Measurements from ENCODE around the gene PLK1.
A peak's percentile ranks its signal among the peaks of the same experiment; 100 is the strongest.

PLK1 gene

DNA sequence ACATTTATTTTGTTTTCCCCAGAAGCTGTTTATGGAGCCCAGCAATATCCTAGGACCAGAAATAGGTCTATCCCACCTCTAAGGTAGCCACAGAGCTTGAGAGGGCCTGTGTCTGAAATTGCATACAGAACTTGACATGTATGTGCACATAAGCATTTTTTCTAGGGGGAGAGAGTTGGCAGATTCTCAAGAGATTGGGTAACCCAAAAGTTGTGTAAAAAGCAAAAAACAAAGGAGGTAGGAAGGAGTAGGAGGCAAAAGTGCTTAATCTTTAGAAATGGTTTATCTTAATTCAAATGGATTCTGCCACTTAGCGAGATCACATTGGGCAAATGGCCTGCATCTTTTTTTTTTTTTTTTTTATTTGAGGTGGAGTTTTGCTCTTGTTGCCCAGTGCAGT, 3.5 kb downstream of the PLK1 start:
- no peak for DNase-seq

DNA sequence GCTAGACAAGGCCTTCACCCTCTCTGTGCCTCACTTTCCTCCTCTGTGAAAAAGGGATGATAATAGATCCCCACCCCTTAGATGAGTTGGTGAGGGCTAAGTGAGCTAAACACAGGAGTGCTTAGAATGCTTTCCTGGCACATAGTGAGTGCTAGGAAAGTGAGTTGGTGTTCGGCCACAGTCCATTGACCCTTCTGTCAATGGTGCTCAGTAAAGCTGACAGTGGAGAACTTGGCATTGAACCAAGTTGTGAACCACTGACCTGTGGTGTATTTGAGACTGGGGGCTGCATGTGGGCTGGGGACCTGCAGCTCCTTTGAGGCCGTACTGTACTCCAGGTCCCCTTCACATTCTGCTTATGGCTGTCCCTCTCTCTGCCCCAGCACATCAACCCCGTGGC, 4.8 kb downstream of the PLK1 start:
- no peak for DNase-seq

DNA sequence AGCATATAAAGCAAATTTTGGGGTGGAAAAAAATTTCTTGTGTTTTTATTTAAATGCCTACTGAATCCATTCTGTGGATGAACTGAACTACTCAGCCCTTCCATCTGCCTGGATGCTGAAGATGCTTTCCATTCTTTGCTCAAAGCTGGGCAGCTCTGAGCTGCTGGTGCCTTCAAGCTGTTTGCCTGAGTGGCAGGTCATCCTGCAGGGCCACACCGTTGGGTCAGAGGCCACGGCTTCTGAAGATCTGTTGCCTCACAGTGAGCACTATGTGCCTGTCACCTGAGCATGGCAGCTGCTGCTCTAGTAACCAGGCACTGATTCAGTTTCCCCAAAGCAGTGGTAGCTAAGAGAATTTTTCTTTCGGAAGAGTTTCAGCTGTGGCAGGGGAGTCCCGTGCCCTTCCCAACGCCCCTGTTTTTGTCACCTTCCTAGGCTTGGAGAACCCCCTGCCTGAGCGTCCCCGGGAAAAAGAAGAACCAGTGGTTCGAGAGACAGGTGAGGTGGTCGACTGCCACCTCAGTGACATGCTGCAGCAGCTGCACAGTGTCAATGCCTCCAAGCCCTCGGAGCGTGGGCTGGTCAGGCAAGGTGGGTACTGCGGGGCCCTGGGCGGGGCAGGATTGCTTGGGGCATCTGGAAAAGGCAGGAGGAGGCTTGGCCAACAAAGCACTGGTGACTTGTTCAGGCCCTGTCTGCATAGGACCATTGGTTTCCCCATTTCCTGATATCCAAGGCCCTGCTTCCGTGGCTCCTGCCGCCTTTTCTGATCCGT, 8.5 kb downstream of the PLK1 start:
- no peak for DNase-seq

DNA sequence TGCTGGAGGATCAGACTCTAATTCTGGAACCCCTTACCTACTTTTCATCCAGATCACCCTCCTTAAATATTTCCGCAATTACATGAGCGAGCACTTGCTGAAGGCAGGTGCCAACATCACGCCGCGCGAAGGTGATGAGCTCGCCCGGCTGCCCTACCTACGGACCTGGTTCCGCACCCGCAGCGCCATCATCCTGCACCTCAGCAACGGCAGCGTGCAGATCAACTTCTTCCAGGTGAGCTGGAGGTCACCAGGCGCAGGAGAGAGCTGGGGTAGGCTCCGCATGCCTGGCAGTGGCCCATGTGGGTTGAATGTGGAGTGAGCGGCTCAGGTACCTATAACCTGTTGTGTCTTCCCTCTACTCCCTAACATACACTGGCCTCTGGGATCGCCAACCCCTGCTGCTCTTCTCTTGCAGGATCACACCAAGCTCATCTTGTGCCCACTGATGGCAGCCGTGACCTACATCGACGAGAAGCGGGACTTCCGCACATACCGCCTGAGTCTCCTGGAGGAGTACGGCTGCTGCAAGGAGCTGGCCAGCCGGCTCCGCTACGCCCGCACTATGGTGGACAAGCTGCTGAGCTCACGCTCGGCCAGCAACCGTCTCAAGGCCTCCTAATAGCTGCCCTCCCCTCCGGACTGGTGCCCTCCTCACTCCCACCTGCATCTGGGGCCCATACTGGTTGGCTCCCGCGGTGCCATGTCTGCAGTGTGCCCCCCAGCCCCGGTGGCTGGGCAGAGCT, 10.9 kb downstream of the PLK1 start:
- no peak for DNase-seq

DNA sequence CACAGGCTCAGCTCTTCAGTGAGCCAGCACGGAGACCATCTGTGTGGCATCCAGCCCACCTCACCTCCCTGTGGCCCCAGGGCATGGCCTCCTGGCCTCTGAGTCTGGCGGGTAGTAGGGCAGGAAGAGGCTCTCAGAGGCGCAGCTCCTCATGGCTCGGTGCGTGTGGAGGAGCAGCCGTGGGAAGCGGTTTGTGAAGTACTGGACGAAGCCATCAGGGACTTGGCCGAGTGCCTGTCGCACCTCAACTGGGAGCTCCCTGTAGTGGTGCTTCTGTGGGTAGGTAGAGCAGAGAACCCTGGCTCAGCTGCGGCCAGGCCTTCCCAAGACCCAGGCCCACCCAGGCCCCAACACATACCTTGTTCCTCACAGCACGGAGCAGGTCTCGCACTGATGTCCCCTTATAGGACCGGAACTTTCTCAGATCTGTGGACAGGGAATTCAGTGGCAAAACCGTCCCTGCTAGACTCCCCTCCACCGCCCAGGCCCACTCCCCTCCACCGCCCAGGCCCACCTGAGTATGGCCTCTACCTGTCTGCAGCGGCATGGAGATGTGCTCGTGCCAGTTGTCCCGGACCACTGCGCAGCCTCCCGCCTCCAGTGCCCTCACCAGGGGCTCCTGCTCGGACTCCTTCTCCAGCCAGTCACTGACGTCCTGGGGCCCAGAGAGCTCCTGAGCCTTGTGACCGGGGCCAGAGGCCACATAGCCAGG, 12.2 kb downstream of the PLK1 start:
- no peak for DNase-seq

DNA sequence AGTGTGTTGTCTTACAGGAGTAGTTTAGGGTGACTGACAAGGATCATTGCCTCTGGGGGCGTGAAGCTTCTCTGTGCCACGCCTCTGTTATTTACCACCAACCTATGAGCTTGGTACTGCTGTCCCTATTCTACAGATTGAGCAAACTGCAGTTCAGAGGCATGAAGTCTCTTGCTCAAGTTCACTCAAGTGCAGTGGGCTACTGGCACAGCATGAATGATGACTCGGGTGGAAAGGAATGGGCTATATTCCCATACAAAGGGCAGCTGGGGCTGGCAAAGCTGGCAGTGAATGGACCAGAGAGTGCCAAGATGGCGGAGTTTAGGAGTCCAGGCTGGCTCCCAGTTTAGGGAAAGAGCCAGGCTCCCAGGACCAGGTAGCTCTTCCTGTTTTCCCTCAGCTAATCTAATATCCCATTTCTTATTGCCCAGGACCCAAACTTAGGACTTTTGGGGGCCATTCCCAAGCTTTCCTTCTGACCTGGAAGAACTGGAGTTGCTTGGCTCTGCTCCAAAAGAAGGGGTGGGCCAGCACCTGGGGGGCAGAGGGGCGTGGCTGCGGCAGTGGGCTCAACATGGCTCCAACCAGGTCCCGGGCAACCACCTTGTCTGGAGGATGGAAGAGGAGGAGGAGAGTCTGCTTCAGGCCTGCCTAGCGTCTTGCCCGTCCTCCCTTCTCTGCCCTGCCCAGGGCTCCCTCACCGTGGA, 12.9 kb downstream of the PLK1 start:
- no peak for DNase-seq

DNA sequence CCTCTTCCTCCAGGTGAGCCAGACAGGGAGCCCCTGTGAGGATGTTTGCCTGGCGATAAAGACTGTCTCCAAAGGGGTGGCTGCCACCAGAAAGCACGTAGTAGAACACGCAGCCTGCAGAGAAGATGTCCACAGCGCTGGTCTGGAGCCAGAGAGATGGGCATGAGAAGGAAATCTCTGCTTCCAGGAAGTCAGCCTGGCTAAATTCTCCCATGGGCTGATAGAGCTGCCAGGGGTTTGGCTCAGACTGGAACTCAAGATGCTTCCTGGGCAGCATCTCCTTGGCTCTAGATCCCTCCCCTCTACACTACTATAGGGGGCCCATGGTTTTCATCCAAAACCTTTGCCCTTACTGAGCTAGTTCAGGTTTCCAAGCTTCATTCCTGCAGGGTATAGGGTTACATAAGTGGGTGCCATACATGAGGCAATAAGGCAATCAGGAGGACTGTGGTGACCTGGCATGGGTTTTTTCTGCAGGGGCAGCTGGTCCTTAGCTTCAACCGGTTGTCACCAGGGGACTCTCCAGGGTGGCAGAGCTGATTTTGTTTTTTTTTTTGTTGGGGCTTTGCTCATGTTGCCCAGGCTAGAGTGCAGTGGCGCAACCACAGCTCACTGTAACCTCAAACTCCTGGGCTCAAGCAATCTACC, 13.6 kb downstream of the PLK1 start:
- no peak for DNase-seq

DNA sequence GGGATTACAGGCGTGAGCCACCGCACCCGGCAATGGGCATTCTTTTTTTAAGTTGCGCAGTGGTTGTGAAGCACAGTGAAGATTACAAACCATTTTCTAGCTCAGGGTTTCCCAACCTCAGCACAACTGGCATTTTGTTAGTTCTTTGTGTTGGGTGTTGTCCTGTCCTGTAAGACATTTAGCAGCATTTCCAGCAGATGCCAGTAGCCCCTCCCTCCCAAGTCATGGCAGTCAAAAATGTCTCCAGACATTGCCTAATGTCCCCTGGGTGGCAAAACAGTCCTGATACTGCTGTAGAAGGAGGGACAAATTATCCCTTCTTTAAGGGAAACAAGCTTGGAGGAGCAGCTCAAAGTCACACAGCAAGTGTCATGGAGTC, 15.6 kb downstream of the PLK1 start:
- DNase-seq, result no peak

DNA sequence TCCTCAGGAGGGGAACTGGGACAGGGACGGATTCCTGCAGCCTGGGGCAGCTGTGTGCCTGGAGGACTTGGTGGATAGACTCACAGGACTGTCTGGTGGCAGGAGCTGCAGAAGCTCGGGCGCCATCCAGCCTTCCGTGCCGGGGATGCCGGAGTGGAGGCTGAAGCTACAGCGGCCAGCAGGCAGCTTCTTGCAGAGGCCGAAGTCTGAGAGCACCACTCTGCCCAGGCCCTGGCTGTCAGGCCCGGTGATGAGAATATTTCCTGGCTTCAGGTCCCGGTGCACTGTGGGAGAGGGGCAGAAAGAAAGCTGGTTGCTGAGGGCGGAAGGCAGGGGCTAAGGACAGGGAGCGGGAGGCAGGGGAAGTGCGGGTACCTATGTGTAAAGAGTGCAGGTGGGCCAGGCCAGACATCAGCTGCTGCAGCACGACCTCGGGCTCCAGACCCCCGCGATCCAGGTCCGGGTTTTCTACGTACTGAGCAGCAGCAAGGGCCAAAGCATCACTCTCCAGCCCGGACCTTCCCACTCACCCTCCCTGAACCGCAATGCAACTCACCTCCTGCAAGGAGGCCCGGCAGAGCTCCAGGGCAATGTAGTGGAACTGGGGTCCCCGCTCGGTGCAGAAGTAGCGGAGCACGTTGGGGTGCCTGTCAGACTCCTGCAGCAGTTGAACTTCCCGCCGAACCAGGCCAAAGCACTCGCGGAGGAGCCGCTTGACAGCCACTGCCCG, 16.1 kb downstream of the PLK1 start:
- no peak for DNase-seq

DNA sequence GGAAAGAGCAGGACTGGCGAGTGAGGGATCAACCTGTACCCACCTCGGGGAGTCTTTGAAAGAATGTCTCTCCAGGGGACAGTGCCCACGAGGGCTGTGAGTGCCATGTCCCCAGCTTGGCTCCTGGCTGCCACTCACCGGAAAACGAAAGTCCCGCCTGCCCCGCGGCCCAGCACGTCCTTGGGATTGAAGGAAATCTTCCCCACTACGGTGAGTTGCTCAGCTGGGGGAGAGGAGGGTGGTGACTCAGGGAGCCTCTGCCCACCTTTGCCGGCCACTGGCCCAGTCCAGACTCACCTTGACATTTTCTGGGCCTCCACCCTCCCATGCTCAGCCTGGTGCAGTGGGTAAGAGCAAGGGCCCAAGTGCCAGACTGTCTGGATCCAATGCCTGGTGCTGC, 17.1 kb downstream of the PLK1 start:
- no peak for DNase-seq

DNA sequence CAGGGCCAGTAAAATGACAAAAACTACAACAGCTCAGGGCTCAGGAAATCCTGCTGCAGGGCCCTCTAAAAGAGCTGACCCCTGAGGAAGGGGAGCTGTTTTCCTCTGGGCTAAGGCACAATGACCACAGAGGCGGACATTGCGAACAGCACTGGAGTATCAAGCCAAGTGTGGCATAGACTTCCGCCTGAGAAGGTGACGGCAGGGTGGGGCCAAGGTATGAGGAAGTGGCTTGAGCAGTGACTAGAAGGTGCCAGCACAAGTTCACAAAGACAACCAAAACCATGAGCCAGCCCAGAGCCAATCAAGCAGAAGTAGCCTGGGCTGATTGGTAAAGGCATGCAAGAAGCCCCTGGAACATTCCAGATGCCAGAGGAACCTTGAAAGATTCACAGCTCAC, 20.4 kb downstream of the PLK1 start:
- no peak for DNase-seq

DNA sequence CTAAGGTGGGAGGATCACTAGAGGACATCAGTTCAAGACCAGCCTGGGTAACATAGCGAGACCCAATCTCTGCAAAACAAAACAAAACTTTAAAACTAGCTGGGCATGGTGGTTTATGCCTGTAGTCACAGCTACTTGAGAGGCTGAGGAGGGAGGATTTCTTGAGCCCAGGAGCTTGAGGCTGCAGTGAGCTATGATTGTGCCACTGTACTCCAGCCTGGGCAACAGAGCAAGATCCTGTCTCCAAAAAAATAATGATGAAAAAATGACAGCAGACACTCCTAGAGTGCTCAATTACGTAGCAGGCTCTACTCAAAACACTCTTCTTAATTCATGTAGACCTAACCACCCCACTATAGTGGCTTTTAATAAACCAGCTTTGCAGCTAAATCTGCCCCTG, 21.4 kb downstream of the PLK1 start:
- DNase-seq, result no peak

DNA sequence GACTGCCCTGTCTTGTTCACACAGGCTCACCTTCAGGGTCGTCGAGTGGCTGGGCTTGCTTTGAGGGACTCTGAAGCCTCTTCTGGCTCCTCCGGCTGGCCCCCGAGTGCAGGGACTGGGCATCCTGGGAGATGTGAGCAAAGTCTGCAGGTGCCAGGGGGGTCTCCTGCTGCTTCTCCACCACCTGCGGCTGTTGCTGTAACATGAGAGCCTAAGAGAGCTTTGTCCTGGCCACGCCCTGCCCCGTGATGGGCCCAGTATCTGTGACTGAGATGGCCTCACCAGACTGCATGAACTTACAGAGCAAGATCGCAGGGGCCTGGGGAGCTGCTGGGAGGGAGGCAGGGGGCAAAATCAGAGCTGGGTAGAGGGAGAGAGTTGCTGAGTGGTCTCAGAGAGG, 21.8 kb downstream of the PLK1 start:
- peak; percentile 90 for DNase-seq

DNA sequence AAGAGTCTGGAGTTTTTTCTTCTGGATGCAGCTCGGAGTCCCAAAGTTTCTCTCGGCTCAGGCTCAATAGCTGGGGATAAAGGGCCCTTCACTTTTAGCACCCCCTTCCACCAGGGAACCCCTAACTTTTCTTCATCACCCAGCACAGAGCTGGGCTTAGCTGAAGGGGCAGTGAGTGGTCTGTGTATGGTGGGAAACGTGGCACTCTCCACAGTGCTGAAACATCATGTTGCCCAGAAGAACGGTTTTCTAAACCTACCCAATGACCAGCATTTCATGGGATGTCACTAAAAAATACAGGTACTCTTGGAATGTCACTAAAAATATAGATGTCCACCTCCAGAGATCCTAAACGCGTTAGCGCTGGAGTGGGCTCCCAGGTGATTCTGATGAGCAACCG, 22.4 kb downstream of the PLK1 start:
- no peak for DNase-seq

DNA sequence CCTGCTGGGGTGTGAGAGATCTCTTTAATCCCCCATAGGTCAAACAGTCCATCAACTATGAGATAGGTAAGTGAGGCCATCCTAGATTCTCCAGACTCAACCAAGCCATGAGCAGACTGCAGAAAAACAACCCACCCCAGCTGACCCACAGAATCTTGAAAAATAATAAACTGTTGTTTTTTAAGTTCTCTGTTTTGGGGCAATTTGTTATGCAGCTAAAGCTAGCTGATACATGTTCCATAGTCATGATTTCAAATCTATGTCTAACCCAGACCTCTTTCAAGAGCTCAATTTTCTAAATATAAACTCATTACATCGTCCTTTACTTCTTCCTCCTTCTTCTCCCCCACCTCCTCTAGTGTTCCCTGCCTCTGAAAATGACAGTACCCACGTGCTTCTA, 24.3 kb downstream of the PLK1 start:
- no peak for DNase-seq

DNA sequence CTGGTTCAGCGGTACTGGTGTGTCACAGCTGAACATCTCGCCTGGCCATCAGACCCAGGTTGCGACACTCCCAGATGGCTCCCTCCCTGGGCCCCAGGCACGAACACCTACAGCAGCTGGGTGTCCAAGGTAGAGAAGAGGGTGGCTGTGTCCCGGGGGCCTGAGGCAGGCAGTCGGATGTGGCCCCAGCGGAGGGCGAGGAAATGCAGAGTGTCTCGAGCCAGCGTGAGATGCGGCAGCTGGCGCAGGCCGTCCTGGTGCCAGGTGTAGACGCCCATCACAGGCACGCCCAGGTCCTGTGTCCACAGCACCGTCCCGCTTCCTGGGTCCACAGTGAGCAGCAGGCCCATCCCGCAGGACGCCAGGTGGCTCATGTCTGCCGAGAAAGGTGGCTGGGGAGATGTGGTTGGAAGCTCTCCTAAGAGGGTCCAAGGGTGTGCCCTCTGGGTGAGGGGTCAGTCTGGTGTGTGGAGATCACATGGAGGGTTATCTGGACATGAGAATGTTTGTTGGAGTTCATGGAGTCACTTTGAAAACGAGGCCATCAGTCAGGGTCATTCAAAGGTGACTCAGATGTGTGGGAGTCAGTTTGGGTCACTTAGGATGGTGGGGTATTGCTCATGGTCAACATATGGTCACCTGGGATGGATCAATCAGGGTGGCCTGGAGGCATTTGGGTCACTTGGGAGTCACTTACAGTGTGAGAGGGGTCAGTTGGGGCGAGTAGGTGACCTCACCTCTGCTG, 26.3 kb downstream of the PLK1 start:
- no peak for DNase-seq

DNA sequence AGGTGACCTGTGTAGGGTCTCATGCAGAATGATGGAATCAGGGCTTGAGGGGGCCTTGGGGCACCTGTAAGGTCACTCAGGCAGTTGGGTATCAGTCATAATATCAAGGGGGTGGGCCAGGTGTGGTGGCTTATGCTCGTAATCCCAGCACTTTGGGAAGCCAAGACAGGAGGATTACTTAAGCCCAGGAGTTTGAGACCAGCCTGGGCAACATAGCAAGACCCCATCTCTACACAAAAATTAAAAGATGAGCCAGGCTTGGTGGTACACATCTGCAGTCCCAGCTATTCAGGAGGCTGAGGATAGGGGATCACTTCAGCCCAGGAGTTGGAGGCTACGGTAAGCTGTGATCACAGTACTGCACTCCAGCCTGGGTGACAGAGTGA, 26.8 kb downstream of the PLK1 start:
- DNase-seq, result no peak

DNA sequence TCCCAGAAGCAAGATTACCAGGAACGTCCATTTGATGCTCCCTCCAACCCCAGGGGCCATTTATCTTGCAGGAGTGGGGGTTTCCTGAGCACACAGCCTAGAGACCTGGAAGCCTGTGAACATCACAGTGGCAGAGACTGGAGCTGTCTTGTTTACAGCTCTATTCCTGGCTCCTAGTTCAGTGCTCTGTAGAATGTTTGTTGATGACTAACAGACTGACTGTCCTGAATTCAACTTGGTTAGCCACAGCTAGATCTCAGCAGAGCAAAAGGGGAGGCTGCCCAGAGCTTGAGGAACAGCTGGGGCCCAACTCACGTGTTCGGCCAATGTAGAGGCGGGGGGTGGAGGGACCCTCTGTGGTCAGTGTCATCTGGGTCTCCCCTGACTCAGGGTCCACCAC, 27.8 kb downstream of the PLK1 start:
- DNase-seq, result no peak

DNA sequence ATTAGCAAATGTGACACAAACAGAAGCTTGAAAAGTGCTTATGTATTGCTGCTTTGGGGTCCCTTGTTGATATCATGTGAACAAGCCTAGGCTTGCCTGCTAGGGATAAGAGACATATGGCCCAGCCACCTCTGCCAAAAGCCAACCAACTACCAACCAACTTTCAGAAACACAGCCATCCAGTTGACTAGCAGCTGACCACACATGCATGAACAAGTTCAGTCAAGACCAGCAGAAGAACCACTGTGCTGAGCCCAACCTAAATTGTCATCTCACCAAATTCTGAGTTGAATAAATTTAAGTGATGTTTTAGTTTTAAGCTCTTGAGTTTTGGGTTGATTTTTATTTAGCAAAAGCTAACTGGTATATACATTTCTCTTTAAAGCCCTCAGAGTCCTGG, 30.8 kb downstream of the PLK1 start:
- DNase-seq, result no peak

DNA sequence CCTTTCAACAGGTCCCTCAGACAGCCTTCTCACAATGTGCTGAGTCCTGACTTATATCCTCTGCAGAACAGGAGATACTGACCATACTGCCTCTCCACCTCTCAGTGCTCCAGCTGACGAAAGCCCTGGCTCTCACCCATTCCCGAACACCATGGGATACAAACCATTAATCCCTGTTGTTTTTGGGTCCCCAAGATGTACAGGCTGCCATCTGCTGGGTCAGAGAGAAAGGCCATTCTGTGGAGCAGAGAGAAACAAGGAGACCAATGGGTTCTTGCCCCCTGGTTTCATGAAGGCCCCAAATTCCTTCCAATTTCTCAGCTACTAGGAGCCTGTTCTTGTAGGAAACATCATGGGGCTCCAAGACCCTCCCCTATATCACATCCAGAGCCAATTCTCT, 31.3 kb downstream of the PLK1 start:
- no peak for DNase-seq

DNA sequence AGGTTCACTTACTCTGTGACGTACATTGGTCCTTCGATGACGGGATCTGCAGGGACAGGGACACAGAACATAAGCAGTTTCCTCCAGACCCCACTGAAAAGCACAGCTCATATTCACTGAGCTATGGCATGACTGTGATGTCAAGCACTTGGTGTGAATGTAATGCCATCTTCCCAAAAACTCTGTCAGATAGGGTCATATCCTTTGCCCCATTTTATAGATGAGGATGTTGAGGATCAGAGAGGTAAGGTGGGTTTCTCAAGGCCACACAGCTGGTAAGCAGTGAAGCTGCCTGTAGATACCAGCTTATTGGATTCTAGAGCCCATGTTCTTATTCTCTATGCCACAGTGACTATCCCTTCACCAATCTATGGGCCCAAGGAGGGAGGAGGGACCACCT, 31.8 kb downstream of the PLK1 start:
- no peak for DNase-seq

DNA sequence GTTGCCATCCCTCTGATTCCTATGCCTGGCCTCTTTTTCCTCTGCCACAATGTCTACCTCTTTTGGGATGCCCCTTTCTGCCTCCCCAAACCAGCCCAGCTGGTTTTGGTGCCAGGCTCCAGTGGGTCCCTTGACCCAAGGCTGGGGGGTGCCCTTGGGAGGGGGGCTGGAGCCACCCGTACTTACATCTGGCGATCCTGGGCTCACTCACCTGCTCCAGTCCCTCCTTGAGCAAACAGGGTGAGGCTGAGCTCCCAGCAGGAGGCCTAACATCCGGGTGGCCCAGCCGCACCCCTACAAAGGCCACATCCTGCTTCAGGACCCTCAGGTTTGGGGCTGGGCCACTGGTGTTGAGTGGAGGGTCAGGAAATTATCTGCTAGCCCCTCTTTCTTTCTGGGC, 33.1 kb downstream of the PLK1 start:
- DNase-seq, result no peak

Measured in NCI-H510A treated with DMSO at 0.1 percent for 48 hours (cell line).